Esophagus muscularis mucosa (tissue), 4 donors: ENCODE results near the gene ABCC4. TPM values are rescaled to one million over a fixed set of nuclear protein-coding genes. Genes with fewer than 3 reads are reported as not detected.
"Not testable (repeated sequence)": the region's sequence is repeated elsewhere in the genome, so short reads cannot be mapped to it uniquely, and the experiment has no call there.

ENCODE experiments used
- DNase-seq: peaks from one replicate; pipeline ENCODE4 v3.0.0-alpha.2; 2017; ENCODE audit errors: extremely low spot score
- H3K27ac ChIP-seq, 4 donors: fragments of 200-600 bp; sonication (generic); replicated peaks in 1 of 4; 1 replicate in 3 of 4; 2 replicates in 1 of 4; pipeline ENCODE4 v1.5.1; 2016 to 2019; ENCODE audit warnings: mild to moderate bottlenecking in 1 of 4
- H3K27me3 ChIP-seq, 4 donors: fragments of 200-600 bp; sonication (generic); one replicate each; pipeline versions ENCODE4 v1.5.1 to v1.6.0; 2016 to 2019
- H3K36me3 ChIP-seq, 4 donors: fragments of 200-600 bp; sonication (generic); one replicate each; pipeline ENCODE4 v1.5.1; 2016 to 2019
- H3K4me1 ChIP-seq, 4 donors: fragments of 200-600 bp; sonication (generic); one replicate each; pipeline ENCODE4 v1.5.1; 2016 to 2019
- H3K4me3 ChIP-seq, 4 donors: fragments of 200-600 bp; sonication (generic); 1 replicate in 2 of 4; 2 replicates in 2 of 4; pipeline ENCODE4 v1.5.1; 2016 to 2019; ENCODE audit warnings: mild to moderate bottlenecking in 4 of 4, moderate library complexity in 1 of 4
- H3K9me3 ChIP-seq, 4 donors: fragments of 200-600 bp; sonication (generic); 1 replicate in 3 of 4; 2 replicates in 1 of 4; pipeline ENCODE4 v1.5.1; 2016 to 2019
- CTCF ChIP-seq, 3 experiments: fragments of 200-600 bp in 2 of 3; fragments of 450-650 bp in 1 of 3; sonication (generic) in 2 of 3; IDR thresholded peaks; one replicate each; pipeline ENCODE4 v1.5.1; 2017 to 2019; ENCODE audit warnings: antibody characterized with exemption in 3 of 3, mild to moderate bottlenecking in 2 of 3, moderate library complexity in 1 of 3
- EP300 ChIP-seq: sonication (generic); formaldehyde crosslinking; IDR thresholded peaks from one replicate; pipeline ENCODE4 v1.6.1; 2017; ENCODE audit warnings: antibody characterized with exemption
- POLR2A ChIP-seq: fragments of 450-650 bp; IDR thresholded peaks from one replicate; pipeline ENCODE4 v1.6.1; 2017; ENCODE audit warnings: antibody characterized with exemption, moderate library complexity, mild to moderate bottlenecking, low read depth
- POLR2AphosphoS5 ChIP-seq, 2 donors: sonication (generic); formaldehyde crosslinking; IDR thresholded peaks; one replicate each; pipeline ENCODE4 v1.6.1; 2017; ENCODE audit warnings: antibody characterized with exemption in 2 of 2
- WGBS: methylation state at CpG from one replicate; pipeline ENCODE4 v1.1.5; 2018; 5-methylcytosine and 5-hydroxymethylcytosine counted together
- intact Hi-C: fragments of 100-400 bp; cut with DNase I; formaldehyde crosslinking; loops from one replicate; pipeline ENCODE4 v1.15.1; 2023
- total RNA-seq, 4 donors: library from RNA; depleted of rRNA; stranded (reverse); fragments of >200 nt; gene quantifications; one replicate each; pipeline versions ENCODE4 v1.1.0 to v1.2.1, GENCODE V29; 2016

ABCC4 gene
- total RNA-seq, 4 donors from 2014 or later: 5.0 to 6.3 (median 6.0) TPM

GRCh38 chr13:95279016-95279415, 22.2 kb downstream of the ABCC4 start:
- Histone ChIP-seq H3K4me3 (no peak overlapping the region), H3K27ac (no peak overlapping the region), H3K36me3 (no peaks in the 10 kb centered on the region), H3K4me1 (peaks cover 5 to 14% (median 12%) of the 10 kb centered on the region in 4 donors), H3K27me3 (no peaks in the 10 kb centered on the region), H3K9me3 (no peaks in the 10 kb centered on the region)
- no peak for DNase-seq
- intact Hi-C loops: no loop called here
- no peak for TF ChIP-seq EP300
- TF ChIP-seq POLR2A: no peak
- no peak for TF ChIP-seq POLR2AphosphoS5 (IDR thresholded peaks at IDR 0.05)
- TF ChIP-seq CTCF (IDR thresholded peaks at IDR 0.05): no peak
- WGBS: 94% methylated on average over 3 of the region's 3 CpGs

GRCh38 chr13:95276037-95276505, 25.2 kb downstream of the ABCC4 start:
- no peaks in the 10 kb centered on the region for H3K27me3 ChIP-seq
- WGBS: 86% methylated on average over 4 of the region's 4 CpGs
- H3K27ac ChIP-seq: no peak overlapping the region
- peaks cover 9 to 26% (median 13%) of the 10 kb centered on the region in 4 donors for H3K4me1 ChIP-seq
- intact Hi-C loops: no loop called here
- H3K36me3 ChIP-seq: no peaks in the 10 kb centered on the region
- DNase-seq: no peak
- no peak for TF ChIP-seq CTCF (IDR thresholded peaks at IDR 0.05)
- no peak for TF ChIP-seq EP300
- no peak for TF ChIP-seq POLR2AphosphoS5 (IDR thresholded peaks at IDR 0.05)
- no peak for TF ChIP-seq POLR2A
- no peaks in the 10 kb centered on the region for H3K9me3 ChIP-seq
- H3K4me3 ChIP-seq: no peak overlapping the region

GRCh38 chr13:95275322-95276036, 25.8 kb downstream of the ABCC4 start:
- H3K4me1 ChIP-seq: peaks cover 7 to 20% (median 12%) of the 10 kb centered on the region in 4 donors
- intact Hi-C loops: no loop called here
- no peaks in the 10 kb centered on the region for H3K27me3 ChIP-seq
- no peak for TF ChIP-seq EP300
- no peak for TF ChIP-seq POLR2AphosphoS5 (IDR thresholded peaks at IDR 0.05)
- TF ChIP-seq POLR2A: no peak
- TF ChIP-seq CTCF (IDR thresholded peaks at IDR 0.05): no peak
- H3K9me3 ChIP-seq: no peaks in the 10 kb centered on the region
- 86% methylated on average over 4 of the region's 4 CpGs for WGBS
- DNase-seq: no peak
- H3K27ac ChIP-seq: peak overlapping the region in 1 of 4 donors; percentile 40
- no peaks in the 10 kb centered on the region for H3K36me3 ChIP-seq
- no peak overlapping the region for H3K4me3 ChIP-seq

GRCh38 chr13:95273592-95274132, 27.6 kb downstream of the ABCC4 start:
- H3K4me3 ChIP-seq, H3K36me3 ChIP-seq, H3K9me3 ChIP-seq, H3K27ac ChIP-seq, DNase-seq, intact Hi-C loops, H3K27me3 ChIP-seq: not testable (repeated sequence)
- H3K4me1 ChIP-seq: peaks cover 3 to 18% (median 6%) of the 10 kb centered on the region in 4 donors
- 93% methylated on average over 11 of the region's 12 CpGs for WGBS

GRCh38 chr13:95272076-95272475, 29.2 kb downstream of the ABCC4 start:
- intact Hi-C loops, DNase-seq, H3K9me3 ChIP-seq, H3K27me3 ChIP-seq, H3K36me3 ChIP-seq, H3K4me3 ChIP-seq: not testable (repeated sequence)
- H3K4me1 ChIP-seq: peaks cover 3 to 18% (median 6%) of the 10 kb centered on the region in 4 donors
- peak overlapping the region in 1 of 4 donors; percentile 41 for H3K27ac ChIP-seq
- 95% methylated on average over 7 of the region's 7 CpGs for WGBS
